GM23338 (cell line): Measurements from ENCODE around the gene TMEM132D. TPM values are rescaled to one million over a fixed set of nuclear protein-coding genes. Genes with fewer than 3 reads are reported as not detected.

Experiments used
- ATAC-seq: fragments of 200-7000 bp; cut with Tn5 transposase; 3 replicates; pipeline ENCODE4 v1.9.1; 2020
- DNase-seq: peaks from one replicate; pipeline ENCODE4 v3.0.0-alpha.2; 2015; ENCODE audit warnings: low spot score
- H2AFZ ChIP-seq: fragments of 200-600 bp; sonication (generic); 2 replicates; pipeline ENCODE4 v1.8.0; 2016; ENCODE audit warnings: antibody characterized with exemption, mild to moderate bottlenecking, moderate library complexity
- H3F3A ChIP-seq: fragments of 200-600 bp; sonication (generic); replicated peaks from 2 replicates; pipeline ENCODE4 v1.8.0; 2017; ENCODE audit warnings: antibody characterized with exemption, mixed run types, low read depth
- H3K27ac ChIP-seq: fragments of 200-600 bp; sonication (generic); 2 replicates; pipeline ENCODE4 v1.6.1; 2016; ENCODE audit warnings: low read depth
- H3K27me3 ChIP-seq: fragments of 200-600 bp; sonication (generic); 2 replicates; pipeline ENCODE4 v1.8.0; 2016; ENCODE audit warnings: mild to moderate bottlenecking, mixed run types, moderate library complexity; ENCODE audit not compliant: insufficient read depth
- H3K36me3 ChIP-seq: fragments of 200-600 bp; sonication (generic); 2 replicates; pipeline ENCODE4 v1.8.0; 2016; ENCODE audit warnings: mild to moderate bottlenecking; ENCODE audit not compliant: insufficient read depth
- H3K4me1 ChIP-seq: fragments of 200-600 bp; sonication (generic); 2 replicates; pipeline ENCODE4 v1.8.0; 2016; ENCODE audit warnings: mild to moderate bottlenecking, moderate library complexity; ENCODE audit not compliant: insufficient read depth
- H3K4me2 ChIP-seq: fragments of 200-600 bp; sonication (generic); 2 replicates; pipeline ENCODE4 v1.7.1; 2017; ENCODE audit warnings: mixed run types
- H3K4me3 ChIP-seq: fragments of 200-600 bp; sonication (generic); 2 replicates; pipeline ENCODE4 v1.6.1; 2016; ENCODE audit warnings: mixed run types
- H3K79me2 ChIP-seq: fragments of 200-600 bp; sonication (generic); replicated peaks from 2 replicates; pipeline ENCODE4 v1.8.0; 2017; ENCODE audit warnings: mild to moderate bottlenecking; ENCODE audit not compliant: insufficient read depth
- H3K9me2 ChIP-seq: fragments of 200-600 bp; sonication (generic); 2 replicates; pipeline ENCODE4 v1.8.0; 2017; ENCODE audit not compliant: insufficient read depth
- H4K20me1 ChIP-seq: fragments of 200-600 bp; sonication (generic); replicated peaks from 2 replicates; pipeline ENCODE4 v1.8.0; 2017; ENCODE audit warnings: mild to moderate bottlenecking; ENCODE audit not compliant: insufficient read depth
- H3K27ac Mint-ChIP-seq: 2 replicates; pipeline ENCODE4 v1.8.0; 2020; ENCODE audit warnings: inconsistent platforms, mild to moderate bottlenecking, moderate library complexity, mixed read lengths
- H3K27me3 Mint-ChIP-seq: 3 replicates; pipeline ENCODE4 v1.8.0; 2022; ENCODE audit warnings: low read depth, mild to moderate bottlenecking, moderate library complexity, mixed read lengths, inconsistent platforms; ENCODE audit not compliant: insufficient read depth, poor library complexity
- H3K36me3 Mint-ChIP-seq: 3 replicates; pipeline ENCODE4 v1.8.0; 2021; ENCODE audit warnings: low read depth, mild to moderate bottlenecking, inconsistent platforms, moderate library complexity, mixed read lengths
- H3K4me1 Mint-ChIP-seq: 3 replicates; pipeline ENCODE4 v1.8.0; 2020; ENCODE audit warnings: mild to moderate bottlenecking, inconsistent platforms, mixed read lengths
- H3K4me3 Mint-ChIP-seq: 3 replicates; pipeline ENCODE4 v1.8.0; 2021; ENCODE audit warnings: moderate library complexity, mild to moderate bottlenecking, inconsistent platforms, mixed read lengths
- H3K9me3 Mint-ChIP-seq: 3 replicates; pipeline ENCODE4 v1.8.0; 2020; ENCODE audit warnings: moderate library complexity, mild to moderate bottlenecking, inconsistent platforms, mixed read lengths
- CREB1 ChIP-seq: fragments of 250-450 bp; sonication (Bioruptor Pico); IDR thresholded peaks from 2 replicates; pipeline ENCODE4 v1.5.0; 2020; ENCODE audit warnings: low read depth, mild to moderate bottlenecking, moderate library complexity
- CTCF ChIP-seq, 2 experiments: fragments of 200-600 bp in 1 of 2; sonication (generic) in 1 of 2; conservative IDR thresholded peaks; 2 replicates each; pipeline versions ENCODE4 v1.5.1 to v1.6.1; 2016 to 2017; ENCODE audit warnings: antibody characterized with exemption in 2 of 2, low read depth in 2 of 2, mild to moderate bottlenecking in 2 of 2, moderate library complexity in 1 of 2
- ETS1 ChIP-seq: IDR thresholded peaks from 2 replicates; pipeline ENCODE4 v1.6.1; 2016; ENCODE audit warnings: antibody characterized with exemption
- EZH2 ChIP-seq: fragments of 200-600 bp; sonication (generic); IDR thresholded peaks from one replicate; pipeline ENCODE4 v1.8.0; 2017; ENCODE audit warnings: antibody characterized with exemption, mild to moderate bottlenecking, low read depth; ENCODE audit not compliant: unreplicated experiment
- EZH2phosphoT487 ChIP-seq: fragments of 200-600 bp; sonication (generic); IDR thresholded peaks from one replicate; pipeline ENCODE4 v1.8.1; 2018; ENCODE audit warnings: antibody characterized with exemption; ENCODE audit not compliant: unreplicated experiment
- NANOG ChIP-seq: IDR thresholded peaks from 2 replicates; pipeline ENCODE4 v1.6.1; 2016; ENCODE audit warnings: antibody characterized with exemption, borderline replicate concordance
- POLR2AphosphoS5 ChIP-seq: IDR thresholded peaks from 2 replicates; pipeline ENCODE4 v1.6.1; 2016; ENCODE audit warnings: antibody characterized with exemption, low read depth
- REST ChIP-seq: IDR thresholded peaks from one replicate; pipeline ENCODE4 v1.6.1; 2018; ENCODE audit warnings: antibody characterized with exemption; ENCODE audit not compliant: unreplicated experiment
- STAT1 ChIP-seq: IDR thresholded peaks from one replicate; pipeline ENCODE4 v1.6.1; 2016; ENCODE audit warnings: antibody characterized with exemption; ENCODE audit not compliant: unreplicated experiment
- ZNF114 ChIP-seq: fragments of 250-450 bp; sonication (Bioruptor Pico); IDR thresholded peaks from 2 replicates; pipeline ENCODE4 v1.5.0; 2020; ENCODE audit warnings: mild to moderate bottlenecking, moderate library complexity
- ZNF331 ChIP-seq: fragments of 250-450 bp; sonication (Bioruptor Pico); IDR thresholded peaks from 2 replicates; pipeline ENCODE4 v1.5.0; 2020; ENCODE audit warnings: low read depth, mild to moderate bottlenecking, moderate library complexity
- ZNF462 ChIP-seq: fragments of 250-450 bp; sonication (Bioruptor Pico); IDR thresholded peaks from 2 replicates; pipeline ENCODE4 v1.5.0; 2020; ENCODE audit warnings: mild to moderate bottlenecking, moderate library complexity
- polyA plus RNA-seq: library from polyadenylated mRNA; unstranded; fragments of >200 nt; fragmentation: Nextera tagmentation; extraction: Ambion mirVana; gene quantifications from 2 replicates; pipeline ENCODE4 v1.2.1, GENCODE V29; 2016
- total RNA-seq: library from RNA; depleted of rRNA; stranded (reverse); fragments of >200 nt; shearing (Covaris generic); gene quantifications from 2 replicates; pipeline ENCODE4 v1.2.3, GENCODE V29; 2014

Gene TMEM132D
- total and polyA plus RNA-seq, 2 experiments from 2014 or later: 0.44 to 5.3 TPM

GRCh38 chr12:129296671-129297070 is 607.2 kb downstream of the TMEM132D start:
- DNase-seq (no peak), ATAC-seq (no peak)
- no peaks in the 10 kb centered on the region for H3K36me3 ChIP-seq
- H3K4me2 ChIP-seq: no peak overlapping the region
- H3K36me3 Mint-ChIP-seq: peaks cover 46% of the 10 kb centered on the region
- no peaks in the 10 kb centered on the region for H3K79me2 ChIP-seq
- no peaks in the 10 kb centered on the region for H3F3A ChIP-seq
- peaks cover 99% of the 10 kb centered on the region for H3K9me3 Mint-ChIP-seq
- no peaks in the 10 kb centered on the region for H3K4me1 Mint-ChIP-seq
- no peak overlapping the region for H3K27ac ChIP-seq
- H3K27ac Mint-ChIP-seq: no peak overlapping the region
- no peak overlapping the region for H3K4me3 Mint-ChIP-seq
- H4K20me1 ChIP-seq: no peaks in the 10 kb centered on the region
- no peak overlapping the region for H3K4me3 ChIP-seq
- no peaks in the 10 kb centered on the region for H3K4me1 ChIP-seq
- no peaks in the 10 kb centered on the region for H3K27me3 ChIP-seq
- H3K9me2 ChIP-seq: no peaks in the 10 kb centered on the region
- TF ChIP-seq ZNF462: no peak
- TF ChIP-seq ZNF331 (CRISPR knock-in tag): no peak
- TF ChIP-seq CTCF (conservative IDR thresholded peaks at IDR 0.05; ENCODE audit: low read depth in 2 of 2): no peak
- TF ChIP-seq NANOG: no peak
- TF ChIP-seq EZH2: no peak
- TF ChIP-seq REST: no peak
- no peak for TF ChIP-seq ZNF114 (CRISPR knock-in tag)
- TF ChIP-seq EZH2phosphoT487: no peak
- no peak for TF ChIP-seq POLR2AphosphoS5
- no peak for TF ChIP-seq ETS1
- no peak for TF ChIP-seq CREB1 (CRISPR knock-in tag)
- TF ChIP-seq STAT1: no peak
- H2AFZ ChIP-seq: no peak overlapping the region
- peaks cover 3% of the 10 kb centered on the region for H3K27me3 Mint-ChIP-seq
